OCI-LY1 (cell line): ENCODE data around the gene RSBN1L.
"Not testable (repeated sequence)": the region's sequence is repeated elsewhere in the genome, so short reads cannot be mapped to it uniquely, and the experiment has no call there.

Experiments
- H2AFZ ChIP-seq: fragments of 200-600 bp; sonication (generic), shearing (Covaris generic); 2 replicates; pipeline ENCODE4 v1.6.0; 2014; ENCODE audit warnings: antibody characterized with exemption, mild to moderate bottlenecking, low read length
- H3F3A ChIP-seq: fragments of 200-600 bp; sonication (generic), shearing (Covaris generic); 2 replicates; pipeline ENCODE4 v1.6.0; 2014; ENCODE audit warnings: mild to moderate bottlenecking, antibody characterized with exemption, low read length, moderate library complexity; ENCODE audit not compliant: insufficient read depth
- H3K27ac ChIP-seq: fragments of 200-600 bp; sonication (generic); 2 replicates; pipeline ENCODE4 v1.5.1; 2014; ENCODE audit warnings: low read length, mixed run types, mild to moderate bottlenecking, low read depth; ENCODE audit not compliant: poor library complexity, severe bottlenecking
- H3K27me3 ChIP-seq: fragments of 200-600 bp; sonication (generic); 2 replicates; pipeline ENCODE4 v1.6.0; 2014; ENCODE audit warnings: antibody characterized with exemption, mild to moderate bottlenecking, low read length, moderate library complexity; ENCODE audit not compliant: insufficient read depth
- H3K36me3 ChIP-seq: fragments of 200-600 bp; sonication (generic); 2 replicates; pipeline ENCODE4 v1.6.1; 2014; ENCODE audit warnings: mild to moderate bottlenecking, antibody characterized with exemption, low read length, moderate library complexity, mixed read lengths; ENCODE audit not compliant: insufficient read depth
- H3K4me1 ChIP-seq: fragments of 200-600 bp; sonication (generic); 2 replicates; pipeline ENCODE4 v1.5.1; 2014; ENCODE audit warnings: mild to moderate bottlenecking, low read length, moderate library complexity; ENCODE audit not compliant: insufficient read depth, severe bottlenecking
- H3K4me2 ChIP-seq: fragments of 200-600 bp; sonication (generic), shearing (Covaris generic); 2 replicates; pipeline ENCODE4 v1.6.1; 2014; ENCODE audit warnings: low read length
- H3K4me3 ChIP-seq: fragments of 200-600 bp; sonication (generic); 2 replicates; pipeline ENCODE4 v1.5.1; 2014; ENCODE audit warnings: low read length, low read depth, mild to moderate bottlenecking, mixed read lengths; ENCODE audit not compliant: poor library complexity, severe bottlenecking
- H3K79me2 ChIP-seq: fragments of 200-600 bp; shearing (Covaris generic); 2 replicates; pipeline ENCODE4 v1.6.1; 2016; ENCODE audit warnings: mixed run types, low read length, mixed read lengths; ENCODE audit not compliant: insufficient read depth
- H3K9ac ChIP-seq: fragments of 200-600 bp; sonication (generic), shearing (Covaris generic); 2 replicates; pipeline ENCODE4 v1.6.1; 2014; ENCODE audit warnings: mild to moderate bottlenecking, low read length, mixed read lengths
- H3K9me2 ChIP-seq: fragments of 200-600 bp; sonication (generic), shearing (Covaris generic); 2 replicates; pipeline ENCODE4 v1.6.1; 2014; ENCODE audit warnings: low read depth, mild to moderate bottlenecking, low read length, mixed read lengths
- H3K9me3 ChIP-seq: fragments of 200-600 bp; shearing (Covaris generic); 2 replicates; pipeline ENCODE4 v1.6.1; 2014; ENCODE audit warnings: low read length, mixed read lengths
- H4K20me1 ChIP-seq: fragments of 200-600 bp; sonication (generic), shearing (Covaris generic); 2 replicates; pipeline ENCODE4 v1.6.0; 2016; ENCODE audit warnings: mild to moderate bottlenecking, low read length; ENCODE audit not compliant: insufficient read depth
- EZH2 ChIP-seq: fragments of 200-600 bp; sonication (generic), shearing (Covaris generic); IDR thresholded peaks from 2 replicates; pipeline ENCODE4 v1.8.0; 2017; ENCODE audit warnings: borderline replicate concordance, mixed run types, mild to moderate bottlenecking, antibody characterized with exemption, low read length, moderate library complexity, mixed read lengths
- TF ChIP-seq, protein P1 (sequence below): fragments of 200-600 bp; sonication (generic), shearing (Covaris generic); IDR thresholded peaks from 2 replicates; pipeline ENCODE4 v1.5.1; 2017; ENCODE audit warnings: mild to moderate bottlenecking, antibody characterized with exemption, low read length, moderate library complexity, mixed read lengths

RSBN1L gene

DNA sequence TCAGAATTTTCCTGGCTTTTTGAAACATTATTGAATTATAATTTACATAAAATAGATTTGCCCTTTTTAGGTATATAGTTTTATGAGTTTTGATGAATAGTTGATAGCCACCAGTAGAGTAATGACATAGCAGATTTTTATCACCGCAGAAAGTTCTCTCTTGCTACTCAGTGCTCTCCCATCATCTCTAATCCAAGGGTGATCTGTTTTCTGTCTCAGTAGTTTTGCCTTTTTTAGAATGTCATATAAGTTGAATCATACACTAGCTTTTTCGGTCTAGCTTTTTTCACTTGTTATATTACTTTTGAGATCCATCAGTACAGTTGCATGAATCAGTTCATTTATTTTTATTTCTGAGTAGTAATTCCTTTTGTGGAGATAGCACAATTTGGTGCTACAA lies 17.9 kb downstream of the RSBN1L start:
- Histone ChIP-seq H3K79me2 (peaks cover 95% of the 10 kb centered on the region), H3K9ac (no peak overlapping the region), H3K27me3 (no peaks in the 10 kb centered on the region), H3K9me3 (no peaks in the 10 kb centered on the region), H3K27ac (no peak overlapping the region), H4K20me1 (no peaks in the 10 kb centered on the region), H3K4me3 (no peak overlapping the region), H2AFZ (no peak overlapping the region), H3F3A (no peaks in the 10 kb centered on the region), H3K4me2 (no peak overlapping the region), H3K9me2 (no peaks in the 10 kb centered on the region), H3K4me1 (no peaks in the 10 kb centered on the region), H3K36me3 (peaks cover 54% of the 10 kb centered on the region)
- no peak for TF ChIP-seq EZH2
- TF ChIP-seq, protein P1, sequence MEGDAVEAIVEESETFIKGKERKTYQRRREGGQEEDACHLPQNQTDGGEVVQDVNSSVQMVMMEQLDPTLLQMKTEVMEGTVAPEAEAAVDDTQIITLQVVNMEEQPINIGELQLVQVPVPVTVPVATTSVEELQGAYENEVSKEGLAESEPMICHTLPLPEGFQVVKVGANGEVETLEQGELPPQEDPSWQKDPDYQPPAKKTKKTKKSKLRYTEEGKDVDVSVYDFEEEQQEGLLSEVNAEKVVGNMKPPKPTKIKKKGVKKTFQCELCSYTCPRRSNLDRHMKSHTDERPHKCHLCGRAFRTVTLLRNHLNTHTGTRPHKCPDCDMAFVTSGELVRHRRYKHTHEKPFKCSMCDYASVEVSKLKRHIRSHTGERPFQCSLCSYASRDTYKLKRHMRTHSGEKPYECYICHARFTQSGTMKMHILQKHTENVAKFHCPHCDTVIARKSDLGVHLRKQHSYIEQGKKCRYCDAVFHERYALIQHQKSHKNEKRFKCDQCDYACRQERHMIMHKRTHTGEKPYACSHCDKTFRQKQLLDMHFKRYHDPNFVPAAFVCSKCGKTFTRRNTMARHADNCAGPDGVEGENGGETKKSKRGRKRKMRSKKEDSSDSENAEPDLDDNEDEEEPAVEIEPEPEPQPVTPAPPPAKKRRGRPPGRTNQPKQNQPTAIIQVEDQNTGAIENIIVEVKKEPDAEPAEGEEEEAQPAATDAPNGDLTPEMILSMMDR: no peak

DNA sequence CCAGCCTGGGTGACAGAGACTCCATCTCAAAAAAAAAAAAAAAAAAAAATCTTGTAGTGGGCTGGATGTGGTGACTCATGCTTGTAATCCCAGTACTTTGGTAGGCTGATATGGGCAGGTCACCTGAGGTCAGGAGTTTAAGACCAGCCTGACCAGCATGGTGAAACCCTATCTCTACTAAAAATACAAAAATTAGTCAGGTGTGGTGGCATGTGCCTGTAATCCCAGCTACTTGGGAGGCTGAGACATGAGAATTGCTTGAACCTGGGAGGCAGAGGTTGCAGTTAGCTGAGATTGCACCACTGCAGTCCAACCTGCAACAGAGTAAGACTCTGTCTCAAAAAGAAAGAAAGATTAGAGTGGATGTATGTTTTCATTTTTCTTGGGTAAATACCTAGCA lies 18.7 kb downstream of the RSBN1L start:
- not testable (repeated sequence) for H3K4me2 ChIP-seq, H3K4me3 ChIP-seq, H4K20me1 ChIP-seq, H3K9me2 ChIP-seq, H3K9me3 ChIP-seq, H3K27me3 ChIP-seq, H3F3A ChIP-seq, H3K27ac ChIP-seq, H3K9ac ChIP-seq, H2AFZ ChIP-seq, H3K4me1 ChIP-seq
- Histone ChIP-seq H3K79me2 (peaks cover 95% of the 10 kb centered on the region), H3K36me3 (peaks cover 48% of the 10 kb centered on the region)

DNA sequence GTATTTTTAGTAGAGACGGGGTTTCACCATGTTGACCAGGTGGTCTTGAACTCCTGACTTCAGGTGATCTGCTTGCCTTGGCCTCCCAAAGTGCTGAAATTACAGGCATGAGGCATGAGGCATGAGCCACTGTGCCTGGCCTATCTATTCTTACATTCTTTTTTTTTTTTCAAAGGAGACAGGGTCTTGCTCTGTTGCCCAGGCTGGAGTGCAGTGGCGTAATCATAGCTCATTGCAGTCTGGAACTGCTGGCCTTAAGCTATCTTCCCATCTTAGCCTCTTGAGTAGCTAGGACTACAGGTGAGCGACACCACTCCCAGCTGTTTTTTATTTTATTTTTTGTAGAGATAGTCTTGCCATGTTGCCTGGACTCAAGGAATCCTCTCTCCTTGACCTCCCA lies 20.5 kb downstream of the RSBN1L start:
- Histone ChIP-seq H3K27ac (no peak overlapping the region), H3K9me2 (no peaks in the 10 kb centered on the region), H3K27me3 (no peaks in the 10 kb centered on the region), H3K4me1 (peaks cover 11% of the 10 kb centered on the region), H2AFZ (no peak overlapping the region), H3K9me3 (no peaks in the 10 kb centered on the region), H3K4me3 (no peak overlapping the region), H3K36me3 (peaks cover 31% of the 10 kb centered on the region), H3F3A (no peaks in the 10 kb centered on the region), H3K4me2 (no peak overlapping the region), H3K9ac (no peak overlapping the region), H4K20me1 (no peaks in the 10 kb centered on the region), H3K79me2 (peaks cover 95% of the 10 kb centered on the region)
- TF ChIP-seq, protein P1: no peak

DNA sequence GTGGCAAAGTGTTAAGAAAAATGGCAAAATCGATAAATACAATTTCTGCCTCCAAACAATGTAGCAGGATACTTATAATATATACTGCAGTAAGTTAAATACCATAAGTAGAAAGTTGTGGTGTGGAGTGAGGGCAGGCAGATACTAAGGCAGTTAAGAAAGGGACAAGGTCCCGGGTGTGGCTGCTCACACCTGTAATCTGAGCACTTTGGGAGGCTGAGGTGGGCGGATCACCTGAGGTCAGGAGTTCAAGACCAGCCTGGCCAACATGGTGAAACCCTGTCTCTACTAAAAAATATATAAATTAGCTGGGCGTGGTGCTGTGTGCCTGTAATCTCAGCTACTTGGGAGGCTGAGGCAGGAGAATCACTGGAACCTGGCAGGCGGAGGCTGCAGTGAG lies 21.3 kb downstream of the RSBN1L start:
- H3K4me1 ChIP-seq: peaks cover 11% of the 10 kb centered on the region
- H3K9me2 ChIP-seq, H2AFZ ChIP-seq, H3K27ac ChIP-seq, H3K4me3 ChIP-seq, H3K27me3 ChIP-seq, H3F3A ChIP-seq, H4K20me1 ChIP-seq, H3K9ac ChIP-seq, H3K9me3 ChIP-seq, H3K4me2 ChIP-seq: not testable (repeated sequence)
- peaks cover 26% of the 10 kb centered on the region for H3K36me3 ChIP-seq
- peaks cover 96% of the 10 kb centered on the region for H3K79me2 ChIP-seq
